ENCODE results near the gene DDX41.
A peak's percentile ranks its signal among the peaks of the same experiment; 100 is the strongest.
"Not testable (repeated sequence)": the region's sequence is repeated elsewhere in the genome, so short reads cannot be mapped to it uniquely, and the experiment has no call there.

Gene DDX41

GRCh38 chr5:177537389-177538361, 20.9 kb upstream of the DDX41 start:
- DNase-seq = peak; percentile 80

GRCh38 chr5:177536386-177536785, 19.6 kb upstream of the DDX41 start:
- no peak for DNase-seq

- DNase-seq = no peak
Measured at GRCh38 chr5:177535125-177535524, 18.4 kb upstream of the DDX41 start.

GRCh38 chr5:177534433-177534832, 17.7 kb upstream of the DDX41 start:
- DNase-seq = not testable (repeated sequence)

- DNase-seq = no peak
Measured at GRCh38 chr5:177531209-177531940, 14.6 kb upstream of the DDX41 start.

- DNase-seq = no peak
Measured at GRCh38 chr5:177530638-177531037, 13.9 kb upstream of the DDX41 start.

GRCh38 chr5:177529247-177530203, 12.8 kb upstream of the DDX41 start:
- DNase-seq = no peak

GRCh38 chr5:177528631-177529030, 11.9 kb upstream of the DDX41 start:
- no peak for DNase-seq

GRCh38 chr5:177527595-177527994, 10.8 kb upstream of the DDX41 start:
- DNase-seq = no peak

- DNase-seq = no peak
Measured at GRCh38 chr5:177526791-177527190, 10.0 kb upstream of the DDX41 start.

- DNase-seq = no peak
Measured at GRCh38 chr5:177526191-177526590, 9.4 kb upstream of the DDX41 start.

- no peak for DNase-seq
Measured at GRCh38 chr5:177524941-177525655, 8.3 kb upstream of the DDX41 start.

GRCh38 chr5:177524539-177524900, 7.8 kb upstream of the DDX41 start:
- DNase-seq = no peak

- DNase-seq = no peak
Measured at GRCh38 chr5:177523711-177524538, 7.2 kb upstream of the DDX41 start.

- DNase-seq = no peak
Measured at GRCh38 chr5:177520916-177521513, 4.3 kb upstream of the DDX41 start.

- DNase-seq = no peak
Measured at GRCh38 chr5:177520271-177520670, 3.5 kb upstream of the DDX41 start.

GRCh38 chr5:177519463-177520235, 2.9 kb upstream of the DDX41 start:
- no peak for DNase-seq

- DNase-seq = no peak
Measured at GRCh38 chr5:177515580-177515979, 1.2 kb downstream of the DDX41 start.

- no peak for DNase-seq
Measured at GRCh38 chr5:177514541-177514940, 2.2 kb downstream of the DDX41 start.

GRCh38 chr5:177513500-177513899, 3.3 kb downstream of the DDX41 start:
- no peak for DNase-seq

All from fibroblast of skin of abdomen (primary cell).